Fibroblast of gingiva (primary cell): ENCODE data around the gene LKAAEAR1.
"Not testable (repeated sequence)": the region's sequence is repeated elsewhere in the genome, so short reads cannot be mapped to it uniquely, and the experiment has no call there.

ENCODE experiments used
- DNase-seq: peaks from one replicate; pipeline ENCODE4 v3.0.0-alpha.2; 2011; ENCODE audit warnings: low read depth

The LKAAEAR1 gene

DNA sequence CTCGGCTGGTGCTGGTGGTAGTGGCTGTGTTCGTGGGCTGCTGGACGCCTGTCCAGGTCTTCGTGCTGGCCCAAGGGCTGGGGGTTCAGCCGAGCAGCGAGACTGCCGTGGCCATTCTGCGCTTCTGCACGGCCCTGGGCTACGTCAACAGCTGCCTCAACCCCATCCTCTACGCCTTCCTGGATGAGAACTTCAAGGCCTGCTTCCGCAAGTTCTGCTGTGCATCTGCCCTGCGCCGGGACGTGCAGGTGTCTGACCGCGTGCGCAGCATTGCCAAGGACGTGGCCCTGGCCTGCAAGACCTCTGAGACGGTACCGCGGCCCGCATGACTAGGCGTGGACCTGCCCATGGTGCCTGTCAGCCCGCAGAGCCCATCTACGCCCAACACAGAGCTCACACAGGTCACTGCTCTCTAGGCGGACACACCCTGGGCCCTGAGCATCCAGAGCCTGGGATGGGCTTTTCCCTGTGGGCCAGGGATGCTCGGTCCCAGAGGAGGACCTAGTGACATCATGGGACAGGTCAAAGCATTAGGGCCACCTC is 14.3 kb upstream of the LKAAEAR1 start:
- no peak for DNase-seq

DNA sequence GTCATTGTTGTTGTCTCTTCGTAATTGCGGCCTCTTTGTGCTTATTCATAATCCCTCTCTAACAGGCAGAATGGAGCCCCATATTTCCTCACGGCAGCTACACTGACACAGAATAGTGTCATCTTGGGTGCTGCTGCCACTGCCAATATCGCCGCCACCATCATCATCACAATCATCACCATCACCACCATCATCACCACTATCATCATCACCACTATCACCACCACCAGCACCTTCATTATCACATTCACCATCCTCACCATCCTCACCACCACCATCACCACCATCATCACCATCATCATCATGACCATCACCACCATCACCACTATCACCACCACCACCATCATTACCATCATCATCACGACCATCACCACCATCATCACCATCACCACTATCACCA is 12.3 kb upstream of the LKAAEAR1 start:
- no peak for DNase-seq

DNA sequence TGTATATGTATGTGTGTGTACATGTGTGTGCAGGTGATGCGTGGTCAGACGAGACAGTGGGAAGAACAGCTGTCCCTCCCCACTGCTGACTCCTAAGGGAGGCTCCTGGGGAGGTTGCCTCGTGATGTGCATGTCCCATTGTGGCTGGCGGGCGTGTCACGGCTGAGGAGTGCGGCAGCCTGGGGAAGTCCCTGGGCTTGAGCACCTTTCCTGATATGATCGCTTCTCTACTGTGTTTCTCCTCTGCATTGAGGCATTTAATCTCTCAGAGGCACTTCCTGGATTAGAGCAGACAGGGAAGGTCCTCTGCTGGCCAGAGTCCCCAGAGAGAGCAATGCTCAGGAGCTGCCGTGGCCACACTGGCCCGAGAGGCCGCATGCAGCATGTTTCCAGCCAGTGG is 11.7 kb upstream of the LKAAEAR1 start:
- DNase-seq = no peak

DNA sequence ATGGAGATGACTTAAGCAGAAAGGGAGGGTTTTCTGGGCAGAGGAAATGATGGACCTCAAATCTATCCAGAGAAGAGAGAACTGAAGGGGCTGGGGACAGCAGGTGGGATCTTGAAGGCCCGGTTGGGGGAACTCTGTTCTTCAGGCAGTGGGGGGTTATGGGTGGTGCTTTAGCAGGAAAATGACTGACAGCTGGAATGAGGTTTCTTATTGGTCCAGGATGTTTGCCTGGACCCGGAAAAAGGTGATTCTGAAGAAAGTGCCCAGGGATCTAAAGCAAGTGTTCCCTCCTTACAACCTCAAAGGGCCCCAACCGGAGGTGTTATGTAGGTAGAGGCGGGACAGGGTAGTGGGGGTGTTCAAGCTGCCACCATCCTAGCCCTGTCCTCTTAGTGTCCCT is 11.3 kb upstream of the LKAAEAR1 start:
- no peak for DNase-seq

DNA sequence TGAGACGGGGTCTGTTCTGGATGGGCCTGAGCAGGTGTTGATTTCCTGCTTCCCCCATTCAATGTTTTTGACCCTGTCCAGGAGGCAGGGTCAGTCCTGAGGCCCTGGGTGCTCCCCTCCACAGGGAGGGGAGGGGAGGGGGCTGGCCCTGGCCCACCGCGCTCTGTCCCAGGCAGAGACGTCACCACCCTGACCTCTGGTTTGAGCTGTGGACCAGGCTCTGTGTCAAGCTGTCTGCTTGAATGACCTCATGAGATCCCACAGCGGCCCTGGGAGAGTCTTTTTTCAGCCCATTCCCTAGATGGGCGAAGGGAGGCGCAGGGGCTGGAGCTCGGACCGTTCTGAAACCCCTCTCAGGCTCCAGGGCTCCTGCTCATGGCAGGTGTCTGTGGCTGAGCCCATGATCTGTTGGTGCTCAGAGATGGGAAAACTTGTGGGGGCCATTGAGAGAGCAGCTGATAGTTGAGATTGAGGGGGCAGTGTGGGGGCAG is 8.9 kb upstream of the LKAAEAR1 start:
- DNase-seq = no peak

DNA sequence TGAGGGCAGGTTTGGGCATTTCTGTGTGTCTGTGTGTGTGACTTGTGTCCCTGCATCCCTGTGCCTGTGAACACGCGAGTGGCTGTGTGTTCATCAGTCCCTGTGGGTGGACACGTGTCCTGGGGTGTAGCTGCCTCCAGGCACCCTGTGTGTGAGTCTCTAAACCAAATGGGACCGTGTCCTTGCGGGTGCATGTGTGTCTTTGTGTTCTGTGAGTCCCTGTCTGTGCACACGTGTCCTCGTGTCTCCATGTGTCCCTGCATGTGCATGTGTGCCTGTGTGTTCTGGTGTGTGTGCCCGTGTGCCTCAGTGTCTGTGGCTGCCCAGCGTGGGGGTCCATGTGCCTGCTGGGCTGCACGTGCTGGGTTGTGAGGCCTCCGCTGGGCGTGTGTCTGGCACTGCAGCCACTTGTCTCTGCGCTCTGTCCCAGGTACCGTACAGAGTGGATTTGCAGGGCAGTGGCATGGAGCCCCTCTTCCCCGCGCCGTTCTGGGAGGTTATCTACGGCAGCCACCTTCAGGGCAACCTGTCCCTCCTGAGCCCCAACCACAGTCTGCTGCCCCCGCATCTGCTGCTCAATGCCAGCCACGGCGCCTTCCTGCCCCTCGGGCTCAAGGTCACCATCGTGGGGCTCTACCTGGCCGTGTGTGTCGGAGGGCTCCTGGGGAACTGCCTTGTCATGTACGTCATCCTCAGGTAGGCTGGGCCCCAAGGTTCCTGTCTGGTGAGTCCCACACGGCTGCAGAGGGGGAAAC is 8.2 kb upstream of the LKAAEAR1 start:
- no peak for DNase-seq

DNA sequence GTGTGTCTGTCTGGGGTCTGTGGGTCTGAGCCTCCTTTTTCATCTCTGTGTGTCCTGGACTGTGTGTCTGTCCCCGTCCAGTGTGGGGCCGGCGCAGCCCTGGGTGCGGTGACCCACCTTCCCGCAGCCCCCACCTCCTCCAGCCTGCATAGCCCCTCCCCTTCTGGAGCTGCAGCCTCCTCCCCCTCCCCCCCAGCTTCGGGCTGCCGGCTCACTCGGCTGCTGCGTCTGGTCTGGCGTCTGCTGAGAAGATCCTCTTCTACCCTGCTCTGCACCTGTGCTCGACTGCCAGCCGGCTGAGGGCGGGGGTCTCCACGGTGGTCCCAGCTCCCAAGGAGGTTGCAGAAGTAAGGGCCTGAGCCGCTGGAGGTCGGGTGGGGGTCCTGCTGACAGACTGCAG is 7.6 kb upstream of the LKAAEAR1 start:
- no peak for DNase-seq

DNA sequence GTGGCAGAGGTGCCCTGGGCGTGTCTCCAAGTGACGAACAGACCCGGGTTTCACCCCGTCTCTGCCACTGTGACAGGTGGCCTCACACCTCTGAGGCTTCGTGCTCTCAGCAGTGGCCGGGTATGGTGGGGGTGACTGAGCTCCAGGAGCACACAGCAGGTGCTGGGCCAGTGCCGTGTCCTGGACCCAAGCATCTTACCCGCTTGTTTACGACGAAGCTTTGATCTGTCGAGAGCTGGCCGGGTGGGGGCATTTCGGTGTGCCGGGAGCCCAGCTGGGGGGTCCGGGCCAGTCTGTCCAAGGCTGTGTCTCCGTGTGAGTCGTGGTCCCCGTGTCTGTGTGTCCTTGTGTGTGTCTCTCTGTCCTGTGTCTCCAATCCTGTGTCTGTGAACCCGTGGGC is 7.1 kb upstream of the LKAAEAR1 start:
- DNase-seq = no peak

DNA sequence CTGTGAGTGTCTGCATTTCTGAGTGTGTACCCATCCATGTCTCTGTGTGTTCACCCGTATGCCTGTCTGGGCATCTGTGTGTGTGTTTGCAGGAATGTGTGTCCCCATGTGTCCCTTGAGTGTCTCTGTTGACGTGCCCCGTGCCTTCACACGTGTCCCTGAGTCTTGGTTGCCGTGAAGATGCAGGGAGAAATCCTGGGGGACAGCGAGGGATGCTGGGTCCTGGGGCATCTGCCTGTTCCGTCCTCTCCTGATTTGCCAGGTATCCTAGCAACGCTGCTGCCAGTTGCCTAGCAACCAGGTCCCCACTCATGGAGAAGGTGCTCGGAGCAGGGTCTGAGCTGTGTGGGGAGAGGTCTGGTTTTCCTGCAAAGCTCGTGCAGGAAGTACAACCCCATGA is 6.0 kb upstream of the LKAAEAR1 start:
- no peak for DNase-seq

DNA sequence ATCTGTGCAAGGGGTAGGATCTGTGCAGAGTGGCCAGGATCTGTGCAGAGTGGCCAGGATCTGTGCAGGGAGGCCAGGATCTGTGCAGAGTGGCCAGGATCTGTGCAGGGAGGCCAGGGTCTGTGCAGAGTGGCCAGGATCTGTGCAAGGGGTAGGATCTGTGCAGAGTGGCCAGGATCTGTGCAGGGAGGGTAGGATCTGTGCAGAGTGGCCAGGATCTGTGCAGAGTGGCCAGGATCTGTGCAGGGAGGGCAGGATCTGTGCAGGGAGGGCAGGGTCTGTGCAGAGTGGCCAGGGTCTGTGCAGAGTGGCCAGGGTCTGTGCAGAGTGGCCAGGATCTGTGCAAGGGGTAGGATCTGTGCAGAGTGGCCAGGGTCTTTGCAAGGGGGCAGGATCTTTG is 4.4 kb upstream of the LKAAEAR1 start:
- DNase-seq = not testable (repeated sequence)

DNA sequence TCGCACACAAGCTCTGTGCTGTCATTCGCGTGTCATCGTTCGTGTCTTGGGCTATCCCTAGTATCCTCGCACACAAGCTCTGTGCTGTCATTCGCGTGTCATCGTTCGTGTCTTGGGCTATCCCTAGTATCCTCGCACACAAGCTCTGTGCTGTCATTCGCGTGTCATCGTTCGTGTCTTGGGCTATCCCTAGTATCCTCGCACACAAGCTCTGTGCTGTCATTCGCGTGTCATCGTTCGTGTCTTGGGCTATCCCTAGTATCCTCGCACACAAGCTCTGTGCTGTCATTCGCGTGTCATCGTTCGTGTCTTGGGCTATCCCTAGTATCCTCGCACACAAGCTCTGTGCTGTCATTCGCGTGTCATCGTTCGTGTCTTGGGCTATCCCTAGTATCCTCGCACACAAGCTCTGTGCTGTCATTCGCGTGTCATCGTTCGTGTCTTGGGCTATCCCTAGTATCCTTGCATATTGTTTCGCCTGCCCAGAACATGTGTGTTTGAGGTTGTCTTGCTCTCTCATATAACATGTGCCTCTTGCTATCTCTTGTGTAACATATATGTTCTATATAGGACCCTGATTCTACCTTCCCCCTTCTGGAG is 3.1 kb upstream of the LKAAEAR1 start:
- not testable (repeated sequence) for DNase-seq

DNA sequence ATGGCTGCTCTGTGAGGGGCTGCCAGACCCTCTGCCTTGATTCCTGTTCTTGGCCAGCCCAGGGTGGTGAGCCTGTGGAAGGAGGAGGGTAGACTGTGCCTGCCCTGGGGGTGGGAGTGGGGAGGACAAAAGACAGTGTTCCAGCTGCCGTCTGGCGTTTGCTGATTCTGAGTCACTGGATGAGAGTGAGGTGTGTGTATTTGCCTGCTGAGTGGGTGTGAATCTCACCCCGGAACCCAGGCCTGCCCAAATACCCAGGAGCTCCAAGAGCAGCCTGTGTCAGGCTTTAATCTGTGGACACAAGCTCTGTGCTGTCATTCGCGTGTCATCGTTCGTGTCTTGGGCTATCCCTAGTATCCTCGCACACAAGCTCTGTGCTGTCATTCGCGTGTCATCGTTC is 2.6 kb upstream of the LKAAEAR1 start:
- DNase-seq = no peak

DNA sequence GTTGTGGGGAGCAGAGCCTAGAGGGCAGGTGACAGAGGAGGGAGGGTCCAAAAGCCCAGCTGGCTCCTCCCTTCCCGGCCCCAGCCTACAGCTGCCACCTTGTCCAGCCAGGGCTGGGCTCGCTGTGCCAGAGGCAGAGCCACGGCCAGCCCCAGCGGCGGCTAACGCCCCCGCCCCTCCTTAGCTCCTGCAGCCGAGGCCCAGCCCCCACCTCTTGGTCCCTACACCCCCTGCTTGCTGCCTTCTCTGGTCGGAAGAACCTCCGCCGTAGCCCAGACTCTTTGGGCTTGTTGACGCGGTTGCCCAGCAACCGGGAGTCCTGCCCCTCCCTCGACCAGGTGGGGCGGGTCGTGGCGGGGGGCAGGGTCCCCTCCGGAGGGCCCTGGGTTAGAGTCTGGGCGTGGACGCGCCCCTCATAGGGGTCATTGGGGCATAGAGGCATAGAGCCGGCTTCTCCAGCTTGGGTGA is 521 bp upstream of the LKAAEAR1 start:
- DNase-seq = no peak

DNA sequence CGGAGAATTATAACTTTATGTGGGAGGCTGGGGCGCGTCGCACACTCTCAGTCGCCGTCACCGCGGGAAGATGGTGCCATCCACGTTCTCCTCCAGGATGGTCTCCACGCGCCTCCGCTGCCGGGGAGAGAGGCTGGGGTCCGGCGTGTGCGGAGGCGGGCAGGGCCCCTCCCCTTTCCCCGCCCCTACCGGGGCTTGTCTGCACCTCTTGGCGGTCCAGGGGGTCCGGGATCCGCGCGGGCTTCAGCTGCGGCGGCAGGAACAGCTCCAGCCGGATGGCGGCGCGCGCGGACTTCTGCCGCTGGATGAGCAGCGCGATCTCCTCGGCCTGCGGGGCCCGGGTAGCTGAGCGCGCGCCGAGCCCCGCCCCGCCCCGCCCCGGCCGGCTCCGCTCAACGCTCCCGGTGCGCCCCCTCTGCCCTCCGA is 807 bp downstream of the LKAAEAR1 start:
- DNase-seq = peak; percentile 68

DNA sequence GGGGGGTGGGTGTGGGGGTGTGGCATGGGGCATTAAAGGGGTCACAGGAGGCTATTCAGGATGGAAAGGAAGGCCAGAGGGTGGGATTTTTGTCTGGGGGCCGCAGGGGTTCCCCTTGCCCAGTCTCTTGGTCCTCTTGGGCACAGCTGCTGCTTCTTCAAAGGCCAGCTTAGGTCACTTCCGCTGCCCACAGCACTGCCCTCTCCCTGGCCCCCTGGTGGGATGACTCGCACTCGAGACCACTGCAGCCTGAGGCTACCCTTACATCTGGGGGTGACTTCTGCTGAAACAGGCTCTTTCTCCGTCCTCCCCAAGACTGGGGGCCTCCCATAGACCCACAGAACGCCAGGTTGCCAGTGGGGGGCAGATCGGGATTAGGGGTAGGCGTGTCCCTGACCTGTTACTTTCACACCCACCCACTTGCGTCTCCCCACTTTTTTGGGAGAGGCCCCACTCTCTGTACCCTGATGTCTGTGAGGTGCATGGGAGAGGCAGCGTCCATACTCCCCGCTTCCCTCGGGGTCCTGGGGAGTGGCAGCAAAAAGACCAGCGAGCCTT is 1.3 kb downstream of the LKAAEAR1 start:
- DNase-seq = no peak

DNA sequence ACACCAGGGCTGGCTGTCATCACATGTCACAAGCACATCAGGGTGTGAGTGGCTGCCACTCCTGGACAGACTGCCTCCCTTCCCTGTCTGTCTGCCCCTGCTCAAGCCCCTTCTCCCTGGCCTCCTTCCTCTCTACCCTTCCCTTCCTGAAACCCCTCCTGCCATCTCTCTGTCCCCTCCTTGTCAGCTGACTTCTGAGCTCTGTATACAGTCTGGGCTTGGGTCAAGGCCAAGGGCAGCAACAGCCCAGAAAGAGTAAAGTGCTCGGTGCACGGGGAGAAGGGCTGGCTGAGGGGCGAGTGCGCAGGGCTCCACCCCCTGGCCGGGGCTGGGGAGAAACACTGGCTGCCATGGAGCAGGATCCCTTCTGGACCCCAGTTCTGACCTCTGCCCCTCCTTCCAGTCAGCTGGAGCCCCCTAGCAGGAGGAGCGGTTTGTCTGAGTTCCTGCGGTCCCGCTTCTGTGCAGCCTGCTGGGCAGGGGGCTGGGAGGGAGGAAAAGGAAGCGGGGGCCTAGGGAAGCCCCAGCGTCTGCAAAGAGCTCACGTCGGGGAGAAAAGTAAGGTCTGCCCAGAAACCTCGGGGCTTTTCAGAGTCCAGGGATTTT is 2.0 kb downstream of the LKAAEAR1 start:
- no peak for DNase-seq

DNA sequence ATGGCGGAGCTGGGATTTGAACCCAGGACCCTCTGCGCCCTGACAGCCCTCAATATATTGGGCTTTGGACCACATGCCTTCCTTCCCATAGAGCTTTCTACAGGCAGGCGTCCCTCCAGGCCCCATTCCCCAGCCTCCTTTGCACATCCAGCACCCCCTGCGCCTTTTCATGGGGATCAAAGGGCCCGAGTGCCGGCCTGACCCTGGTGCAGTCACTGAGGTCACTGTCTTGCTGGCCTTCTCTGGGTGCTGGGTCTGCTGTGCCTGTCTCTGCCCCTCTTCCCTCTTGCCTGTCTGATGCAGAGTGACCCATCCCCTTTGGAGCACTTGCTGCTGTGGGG is 2.6 kb downstream of the LKAAEAR1 start:
- DNase-seq = no peak

DNA sequence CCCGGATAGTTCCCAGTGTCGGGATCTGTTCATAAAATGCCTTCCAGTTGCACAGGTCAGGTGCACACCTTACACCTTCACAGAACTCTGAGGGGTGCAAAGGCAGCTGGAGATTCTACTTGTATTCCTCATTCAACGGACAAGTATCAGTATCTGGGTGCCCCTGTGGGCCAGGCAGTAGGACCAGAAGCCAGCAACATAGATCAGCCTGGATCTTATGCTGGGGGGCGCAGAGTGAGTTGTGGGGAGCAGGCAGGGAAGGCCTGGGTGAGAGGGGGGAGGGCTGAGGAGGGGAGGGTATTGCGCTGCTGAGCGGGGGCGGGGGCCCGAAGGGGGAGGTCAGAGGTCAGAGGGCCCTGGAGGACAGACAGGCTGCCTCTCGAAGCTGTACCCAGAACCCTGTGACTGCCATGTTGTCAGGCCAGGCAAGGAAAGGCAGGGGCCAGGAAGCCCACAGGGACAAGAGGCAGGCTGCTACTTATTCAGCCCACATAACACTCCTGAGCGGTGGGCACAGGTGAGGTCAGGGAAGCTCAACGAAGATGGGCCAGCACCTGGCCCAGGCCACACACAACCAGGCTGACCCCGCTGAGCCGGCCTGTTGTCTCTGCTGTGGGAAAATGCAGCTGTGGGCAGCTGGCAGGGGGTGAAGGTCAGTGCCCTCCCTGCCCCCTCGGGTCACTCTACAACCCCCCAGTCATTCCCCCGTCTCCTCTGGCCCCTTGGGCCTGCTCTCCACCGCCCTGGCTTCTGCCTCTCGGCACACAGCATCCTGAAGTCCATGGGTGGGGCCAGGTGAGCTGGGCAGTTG is 3.2 kb downstream of the LKAAEAR1 start:
- no peak for DNase-seq

DNA sequence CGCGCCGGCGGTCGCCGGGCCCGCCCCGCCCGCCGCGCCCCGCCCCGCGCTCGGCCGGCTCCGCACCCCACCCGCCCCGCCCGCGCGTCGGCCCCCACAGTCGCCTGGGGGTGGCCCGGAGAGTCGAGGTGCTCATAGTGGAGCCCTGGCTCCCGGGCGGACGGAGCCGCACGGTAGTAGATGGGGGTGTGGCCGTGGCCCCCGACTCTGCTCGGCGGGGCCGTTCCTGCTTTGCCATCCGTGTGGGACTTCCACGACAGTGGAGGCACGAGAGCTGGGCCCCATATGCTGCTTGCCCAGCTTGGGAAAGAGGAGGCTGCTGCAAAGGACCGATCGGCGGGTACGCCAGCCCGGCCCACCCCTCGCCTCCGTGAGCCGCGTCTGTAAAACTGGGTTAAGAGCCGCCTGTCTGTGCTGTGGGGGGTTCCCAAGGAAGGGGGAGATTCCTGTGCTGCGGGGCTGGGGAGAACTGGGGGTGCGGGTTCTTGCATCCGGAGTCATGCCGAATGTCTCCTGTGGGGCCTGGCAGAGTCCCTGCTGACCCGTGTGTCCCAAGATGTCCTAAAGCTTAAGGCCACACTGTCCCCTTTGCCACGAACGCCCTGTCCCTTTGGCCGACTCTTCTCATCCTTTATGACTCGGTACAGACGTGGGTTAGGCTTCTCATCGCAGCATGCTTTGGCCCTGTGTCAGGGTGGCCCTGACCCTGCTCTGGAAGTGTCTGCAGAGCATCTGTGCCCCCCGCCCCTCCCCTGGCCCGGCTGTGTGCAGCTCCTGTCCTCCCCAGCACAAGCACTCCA is 4.0 kb downstream of the LKAAEAR1 start, which contains the start of gene OPRL1:
Gene OPRL1 (plus strand): TSS at position 70 of the 800 bp plus-strand sequence. CDS start 12,639 bp downstream, outside the sequence.
- no peak for DNase-seq

DNA sequence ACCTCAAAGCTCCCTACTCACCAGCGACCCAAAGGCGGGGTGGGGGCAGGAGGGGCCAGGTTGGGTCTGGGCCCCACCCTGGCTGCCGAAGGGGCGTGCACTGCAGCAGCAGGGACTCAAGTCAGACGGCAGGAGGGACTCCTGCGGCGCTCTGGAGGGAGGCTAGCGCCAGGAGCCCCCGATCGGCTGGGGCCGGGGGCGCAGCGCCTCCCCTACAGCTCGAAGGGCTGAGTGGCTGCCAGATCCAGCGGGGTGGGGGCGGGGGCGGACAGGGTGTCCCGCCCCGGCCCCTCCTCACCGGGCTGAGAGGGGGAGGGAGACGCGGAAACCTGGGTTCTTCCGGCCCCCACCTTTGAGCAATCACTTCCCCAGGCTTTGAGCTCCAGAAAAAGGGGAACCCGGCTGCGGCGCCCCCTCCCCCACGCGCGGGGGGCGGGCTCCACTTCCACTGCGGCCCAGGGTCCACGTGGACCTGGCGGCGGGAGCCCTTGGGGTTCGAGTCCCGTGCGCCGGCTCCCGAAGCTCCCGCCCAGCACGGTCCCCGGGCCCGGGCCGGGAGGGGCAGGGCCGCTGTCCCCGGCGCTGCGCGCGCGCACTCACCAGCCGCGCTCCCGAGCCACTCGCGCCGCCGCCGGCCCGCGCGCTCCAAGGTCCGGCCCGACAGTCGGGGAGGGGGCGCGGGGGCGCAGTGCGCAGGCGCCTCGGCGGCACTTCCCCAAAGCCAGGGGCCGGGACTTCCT is 4.8 kb downstream of the LKAAEAR1 start, which contains the start of gene RGS19:
Gene RGS19 (minus strand): TSS at position 246 of the 740 bp plus-strand sequence. CDS start 2,632 bp downstream, outside the sequence.
- peak; percentile 74 for DNase-seq
